Endothelial cell of umbilical vein (primary cell): ENCODE measurements around the gene CHN1. TPM values are rescaled to one million over a fixed set of nuclear protein-coding genes. Genes with fewer than 3 reads are reported as not detected.

Experiments used
- BruUV-seq: library from RNA; stranded (reverse); fragments of 400-500 nt; replicated peaks from 2 replicates; lab custom pipeline; 2021; lab: Mats Ljungman, UMichigan
- CTCF ChIA-PET: fragments of 300-600, 350-600 bp; sonication (Branson Sonifier 250); formaldehyde crosslinking; loops from one replicate; lab custom pipeline; 2021; ENCODE audit warnings: antibody characterized with exemption, inconsistent platforms; lab: Charles Lee
- POLR2A ChIA-PET: fragments of 300-600, 350-600 bp; sonication (Branson Sonifier 250); formaldehyde crosslinking; loops from one replicate; lab custom pipeline; 2021; ENCODE audit warnings: antibody characterized with exemption, inconsistent platforms; lab: Charles Lee
- DNase-seq: peaks from one replicate; pipeline ENCODE4 v3.0.0-alpha.2; 2011; ENCODE audit warnings: low read depth, low spot score
- FAIRE-seq: peaks from 2 replicates; lab custom pipeline; 2011; peaks lifted over from hg19 to GRCh38; lab: Jason Lieb, UNC
- H2AFZ ChIP-seq: 2 replicates; pipeline ENCODE4 v1.6.0; 2012; ENCODE audit warnings: low read depth, low read length, control low read depth, inconsistent platforms
- H3K27ac ChIP-seq: 2 replicates; pipeline ENCODE4 v1.5.1; 2011; ENCODE audit warnings: low read depth, mild to moderate bottlenecking, control low read depth, low read length, moderate library complexity; ENCODE audit not compliant: insufficient read depth
- H3K27me3 ChIP-seq, 2 experiments: 2 replicates each; pipeline versions ENCODE4 v1.6.0 to v1.6.1; 2011; ENCODE audit warnings: low read length in 2 of 2, mixed read lengths in 1 of 2; ENCODE audit not compliant: control insufficient read depth in 2 of 2, insufficient read depth in 2 of 2
- H3K36me3 ChIP-seq, 2 experiments: 2 replicates in 1 of 2; 3 replicates in 1 of 2; pipeline ENCODE4 v1.5.1; 2011; ENCODE audit warnings: low read length in 2 of 2, mild to moderate bottlenecking in 1 of 2, moderate library complexity in 1 of 2; ENCODE audit not compliant: control insufficient read depth in 2 of 2, insufficient read depth in 2 of 2; ENCODE audit errors: extremely low read depth in 1 of 2
- H3K4me1 ChIP-seq: 3 replicates; pipeline ENCODE4 v1.5.1; 2011; ENCODE audit warnings: mild to moderate bottlenecking, low read length; ENCODE audit not compliant: control insufficient read depth, insufficient read depth; ENCODE audit errors: extremely low read depth
- H3K4me2 ChIP-seq: 2 replicates; pipeline ENCODE4 v1.6.1; 2011; ENCODE audit warnings: low read length, control low read depth, mixed read lengths; ENCODE audit not compliant: insufficient read depth
- H3K4me3 ChIP-seq, 3 experiments: fragments of 200-600 bp in 1 of 3; sonication (generic), shearing (Covaris generic) in 1 of 3; replicated peaks in 1 of 3; 2 replicates each; pipeline ENCODE4 v1.5.1; 2011 to 2016; ENCODE audit warnings: control low read depth in 3 of 3, low read length in 3 of 3, mild to moderate bottlenecking in 2 of 3, inconsistent platforms in 1 of 3, low read depth in 1 of 3, moderate library complexity in 1 of 3; ENCODE audit not compliant: insufficient read depth in 1 of 3
- H3K79me2 ChIP-seq: 2 replicates; pipeline ENCODE4 v1.6.0; 2012; ENCODE audit warnings: low read length, inconsistent platforms; ENCODE audit not compliant: control insufficient read depth, insufficient read depth
- H3K9ac ChIP-seq: replicated peaks from 2 replicates; pipeline ENCODE3; 2011; ENCODE audit warnings: low read length, control low read depth; ENCODE audit not compliant: insufficient read depth; ENCODE audit errors: extremely low read depth
- H3K9me1 ChIP-seq: replicated peaks from 3 replicates; pipeline ENCODE4 v1.6.0; 2011; ENCODE audit warnings: mild to moderate bottlenecking, low read length; ENCODE audit not compliant: control insufficient read depth, insufficient read depth; ENCODE audit errors: extremely low read depth
- H3K9me3 ChIP-seq: replicated peaks from 2 replicates; pipeline ENCODE4 v1.5.1; 2012; ENCODE audit warnings: low read length, inconsistent platforms; ENCODE audit not compliant: control insufficient read depth, insufficient read depth
- H4K20me1 ChIP-seq: replicated peaks from 2 replicates; pipeline ENCODE3; 2011; ENCODE audit warnings: mild to moderate bottlenecking, low read length; ENCODE audit not compliant: control insufficient read depth, insufficient read depth; ENCODE audit errors: extremely low read depth
- EZH2 ChIP-seq: IDR thresholded peaks from 2 replicates; pipeline ENCODE4 v1.6.1; 2012; ENCODE audit warnings: borderline replicate concordance, low read depth, mild to moderate bottlenecking, moderate library complexity, low read length, inconsistent platforms; ENCODE audit not compliant: severe bottlenecking
- FOS ChIP-seq: IDR thresholded peaks from 2 replicates; pipeline ENCODE4 v1.6.1; 2011; ENCODE audit warnings: mild to moderate bottlenecking, low read length, moderate library complexity, borderline replicate concordance; ENCODE audit not compliant: insufficient read depth
- GATA2 ChIP-seq: IDR thresholded peaks from 2 replicates; pipeline ENCODE4 v1.7.0; 2011; ENCODE audit warnings: low read depth, mild to moderate bottlenecking, moderate library complexity, mixed read lengths, low read length; ENCODE audit not compliant: insufficient read length, insufficient read depth
- JUN ChIP-seq: IDR thresholded peaks from 2 replicates; pipeline ENCODE4 v1.6.1; 2011; ENCODE audit warnings: borderline replicate concordance, low read depth; ENCODE audit not compliant: insufficient read length, insufficient read depth
- MAX ChIP-seq: IDR thresholded peaks from 2 replicates; pipeline ENCODE4 v1.6.1; 2011; ENCODE audit not compliant: insufficient read depth, insufficient read length
- POLR2AphosphoS5 ChIP-seq: IDR thresholded peaks from 2 replicates; pipeline ENCODE4 v1.6.1; 2012; ENCODE audit warnings: low read depth, mild to moderate bottlenecking, control low read depth, low read length, moderate library complexity; ENCODE audit not compliant: insufficient read depth
- dilution Hi-C: fragments of 300-500 bp; cut with MboI; formaldehyde crosslinking; loops from one replicate; pipeline ENCODE4 v1.15.0; 2019; ENCODE audit warnings: low sequenced_read_pairs; ENCODE audit not compliant: extremely low pct_ligation_motif_present
- intact Hi-C: fragments of 100-400 bp; cut with micrococcal nuclease; formaldehyde crosslinking; loops from one replicate; pipeline ENCODE4 v1.10.0; 2022
- polyA plus RNA-seq, 4 experiments: library from polyadenylated mRNA; depleted of rRNA in 3 of 4; stranded (reverse) in 3 of 4; unstranded in 1 of 4; fragments of >200 nt; gene quantifications; 2 replicates each; pipeline versions ENCODE4 v1.2.1 to v1.2.3, GENCODE V29; 2011 to 2012; ENCODE audit warnings: missing spikeins in 1 of 4
- total RNA-seq: library from RNA; stranded (reverse); gene quantifications from 2 replicates; pipeline ENCODE4 v1.2.3, GENCODE V29; 2021

The CHN1 gene
- total and polyA plus RNA-seq, 2 donors (not counting 3 experiments of a cell fraction or from before 2014, with no cell fraction given): 23.3 to 24.9 TPM

GRCh38 chr2:174802459-174802858 lies 202.7 kb downstream of the CHN1 start:
- DNase-seq: no peak
- Histone ChIP-seq H3K9me1 (no peaks in the 10 kb centered on the region), H3K4me2 (no peak overlapping the region), H3K4me1 (no peaks in the 10 kb centered on the region), H3K36me3 (peaks cover 3% of the 10 kb centered on the region in 2 experiments), H2AFZ (no peak overlapping the region), H3K27ac (no peak overlapping the region), H3K9me3 (no peaks in the 10 kb centered on the region), H3K4me3 (no peak overlapping the region), H3K27me3 (no peaks in the 10 kb centered on the region), H4K20me1 (no peaks in the 10 kb centered on the region), H3K9ac (no peak overlapping the region), H3K79me2 (no peaks in the 10 kb centered on the region)
- ChIA-PET CTCF (interaction anchor here (0.8 to 1.7 kb wide), 2 partner anchors 9 kb away, joined by 4 read pairs; no protein-coding TSS in a partner anchor), POLR2A (no interaction called here)
- intact Hi-C loops: no loop called here
- dilution Hi-C loops: no loop called here
- no TSS peak for BruUV-seq
- no peak for FAIRE-seq
- no peak for TF ChIP-seq JUN
- TF ChIP-seq POLR2AphosphoS5: no peak
- TF ChIP-seq EZH2: no peak
- no peak for TF ChIP-seq FOS
- no peak for TF ChIP-seq GATA2
- TF ChIP-seq MAX: no peak
